Muscle layer of duodenum (tissue), 2 donors: ENCODE data around the gene SART3.
"Not testable (repeated sequence)": the region's sequence is repeated elsewhere in the genome, so short reads cannot be mapped to it uniquely, and the experiment has no call there.

Source experiments
- H3K27ac ChIP-seq: one replicate; pipeline ENCODE4 v1.7.0; 2013; ENCODE audit warnings: mild to moderate bottlenecking, low read length
- H3K27me3 ChIP-seq: one replicate; pipeline ENCODE4 v1.7.0; 2013; ENCODE audit warnings: low read depth, mild to moderate bottlenecking, control low read depth, low read length
- H3K36me3 ChIP-seq, 2 donors: one replicate each; pipeline ENCODE4 v1.7.0; 2013; ENCODE audit warnings: low read length in 2 of 2, control low read depth in 1 of 2, mild to moderate bottlenecking in 1 of 2; ENCODE audit not compliant: insufficient read depth in 2 of 2, control insufficient read depth in 1 of 2
- H3K4me1 ChIP-seq, 2 donors: one replicate each; pipeline ENCODE4 v1.7.0; 2013; ENCODE audit warnings: low read length in 2 of 2, mild to moderate bottlenecking in 2 of 2, control low read depth in 1 of 2, moderate library complexity in 1 of 2; ENCODE audit not compliant: insufficient read depth in 2 of 2, control insufficient read depth in 1 of 2
- H3K4me3 ChIP-seq, 2 donors: one replicate each; pipeline ENCODE4 v1.7.0; 2013; ENCODE audit warnings: low read length in 2 of 2, low read depth in 1 of 2, mild to moderate bottlenecking in 1 of 2
- H3K9me3 ChIP-seq, 2 donors: one replicate each; pipeline ENCODE4 v1.7.0; 2013; ENCODE audit warnings: low read length in 2 of 2, control low read depth in 1 of 2, mild to moderate bottlenecking in 1 of 2; ENCODE audit not compliant: control insufficient read depth in 1 of 2
- donor health status: healthy.

SART3 gene

GRCh38 chr12:108565146-108565545 lies 4.2 kb upstream of the SART3 start:
- H3K36me3 ChIP-seq: peaks cover 52 to 55% of the 10 kb centered on the region in 2 donors
- H3K4me1 ChIP-seq: peaks cover 17 to 42% of the 10 kb centered on the region in 2 donors
- peak overlapping the region; percentile 17 for H3K27ac ChIP-seq
- no peak overlapping the region for H3K4me3 ChIP-seq
- no peaks in the 10 kb centered on the region for H3K27me3 ChIP-seq
- H3K9me3 ChIP-seq: no peaks in the 10 kb centered on the region

- Histone ChIP-seq H3K9me3 (no peaks in the 10 kb centered on the region), H3K4me1 (peaks cover 21 to 46% of the 10 kb centered on the region in 2 donors), H3K4me3 (no peak overlapping the region), H3K36me3 (peaks cover 52 to 53% of the 10 kb centered on the region in 2 donors), H3K27me3 (no peaks in the 10 kb centered on the region), H3K27ac (peak overlapping the region; percentile 17)
Observed at GRCh38 chr12:108564724-108565123, 3.8 kb upstream of the SART3 start.

- peaks cover 23 to 56% of the 10 kb centered on the region in 2 donors for H3K4me1 ChIP-seq
- H3K9me3 ChIP-seq: no peaks in the 10 kb centered on the region
- peak overlapping the region; percentile 25 for H3K27ac ChIP-seq
- H3K27me3 ChIP-seq: no peaks in the 10 kb centered on the region
- peaks cover 45% of the 10 kb centered on the region in 2 donors for H3K36me3 ChIP-seq
- peak overlapping the region; percentile 90 to 96 for H3K4me3 ChIP-seq
Observed at GRCh38 chr12:108563804-108564151, 2.8 kb upstream of the SART3 start.

GRCh38 chr12:108563136-108563803 lies 2.3 kb upstream of the SART3 start:
- Histone ChIP-seq H3K4me3 (peak overlapping the region; percentile 90 to 96), H3K4me1 (peaks cover 23 to 61% of the 10 kb centered on the region in 2 donors), H3K27me3 (no peaks in the 10 kb centered on the region), H3K27ac (peak overlapping the region; percentile 89), H3K36me3 (peaks cover 40% of the 10 kb centered on the region in 2 donors), H3K9me3 (no peaks in the 10 kb centered on the region)

DNA sequence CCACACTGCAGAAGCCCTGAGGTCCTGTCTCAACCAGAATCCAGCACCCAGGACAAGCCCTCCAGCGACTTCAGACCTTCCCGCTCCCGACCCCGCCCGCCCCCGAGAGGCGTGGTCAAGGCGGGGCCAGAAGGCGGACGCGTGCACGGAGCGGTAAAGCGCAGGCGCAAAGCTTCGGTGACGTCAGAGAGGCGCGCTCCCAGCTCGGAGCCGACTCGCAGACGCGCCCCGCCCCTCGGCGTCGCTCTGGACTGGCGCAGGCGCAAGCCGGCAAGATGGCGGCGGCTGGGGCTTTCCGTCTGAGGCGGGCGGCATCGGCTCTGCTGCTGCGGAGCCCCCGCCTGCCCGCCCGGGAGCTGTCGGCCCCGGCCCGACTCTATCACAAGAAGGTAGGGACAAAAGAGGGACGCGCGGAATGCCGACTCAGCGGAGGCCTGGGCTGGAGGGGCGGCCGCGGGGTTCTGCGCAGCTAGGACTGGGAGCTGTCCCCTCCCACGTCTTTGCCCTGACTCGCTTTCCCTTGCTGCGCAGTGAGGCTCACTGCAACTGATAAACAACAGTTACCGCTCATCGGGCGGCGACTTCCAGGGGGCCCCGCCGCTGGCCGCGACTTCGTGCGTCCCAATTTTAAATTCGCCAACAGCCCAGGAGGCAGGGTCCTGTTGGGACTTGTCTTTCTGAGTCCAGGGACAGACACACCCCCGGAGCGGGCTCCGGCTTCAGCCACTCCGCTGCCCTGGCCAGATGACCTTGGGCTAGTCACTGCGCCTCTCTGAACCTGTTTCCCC lies 1.6 kb upstream of the SART3 start, which contains the start of gene ISCU:
Gene ISCU (plus strand): TSS at position 249 of the 788 bp plus-strand sequence. CDS start 27 bp downstream, at position 276.
- Histone ChIP-seq H3K27ac (peak within 1 kb of the TSS; percentile 94), H3K4me1 (peaks cover 21 to 67% of the 10 kb centered on the region in 2 donors), H3K4me3 (peak within 1 kb of the TSS; percentile 90 to 96), H3K36me3 (peaks cover 33 to 35% of the 10 kb centered on the region in 2 donors), H3K9me3 (no peaks in the 10 kb centered on the region), H3K27me3 (no peaks in the 10 kb centered on the region)

DNA sequence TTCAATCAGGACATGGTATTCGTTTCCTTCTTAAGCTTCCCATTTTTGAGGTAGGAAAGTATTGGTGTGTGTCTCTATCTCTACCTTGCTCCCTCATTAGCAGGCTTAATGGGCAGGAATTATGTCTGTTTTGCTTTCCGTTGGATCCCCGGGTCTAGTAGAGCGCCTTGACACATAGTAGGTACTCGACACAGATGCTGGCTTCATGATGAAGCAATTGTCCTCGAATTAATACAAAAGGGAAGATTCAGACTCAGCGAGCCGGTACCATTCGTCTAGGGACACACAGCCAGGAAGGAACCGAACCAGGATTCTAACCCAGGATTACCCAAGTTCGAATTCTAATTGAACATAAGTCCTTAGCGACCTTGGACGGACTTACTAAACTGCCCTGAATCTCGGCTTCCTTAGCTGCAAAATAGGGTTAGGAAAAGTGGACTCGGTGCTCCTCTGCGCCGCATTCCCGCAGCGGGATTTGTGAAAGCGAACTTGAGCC lies 927 bp upstream of the SART3 start:
- Histone ChIP-seq H3K36me3 (peaks cover 26 to 31% of the 10 kb centered on the region in 2 donors), H3K4me3 (peak overlapping the region; percentile 88 to 96), H3K4me1 (peaks cover 18 to 67% of the 10 kb centered on the region in 2 donors), H3K27me3 (no peaks in the 10 kb centered on the region), H3K9me3 (no peaks in the 10 kb centered on the region), H3K27ac (peak overlapping the region; percentile 94)

DNA sequence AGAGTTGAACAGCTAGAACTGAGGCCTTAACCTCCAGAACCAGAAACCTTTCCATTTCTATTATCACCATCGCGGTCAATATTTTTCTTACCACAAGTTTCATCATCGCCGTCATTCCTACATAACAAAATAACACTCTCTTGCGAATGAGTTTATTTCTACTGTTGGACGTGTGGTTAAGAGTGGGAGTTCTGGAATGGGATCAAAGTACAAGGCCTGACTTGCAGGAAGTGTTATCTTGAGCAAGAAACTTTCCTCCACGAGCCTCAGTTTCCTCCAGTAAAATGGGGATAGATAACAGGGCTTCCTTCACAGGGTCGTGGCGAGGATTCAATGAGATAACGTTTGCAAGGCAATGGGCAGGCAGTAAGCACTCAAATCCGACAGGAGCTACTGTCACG lies 652 bp downstream of the SART3 start:
- Histone ChIP-seq H3K27ac (peak overlapping the region; percentile 94), H3K36me3 (peaks cover 13 to 16% of the 10 kb centered on the region in 2 donors), H3K27me3 (no peaks in the 10 kb centered on the region), H3K9me3 (no peaks in the 10 kb centered on the region), H3K4me1 (peaks cover 6 to 65% of the 10 kb centered on the region in 2 donors), H3K4me3 (peak overlapping the region; percentile 88 to 96)

DNA sequence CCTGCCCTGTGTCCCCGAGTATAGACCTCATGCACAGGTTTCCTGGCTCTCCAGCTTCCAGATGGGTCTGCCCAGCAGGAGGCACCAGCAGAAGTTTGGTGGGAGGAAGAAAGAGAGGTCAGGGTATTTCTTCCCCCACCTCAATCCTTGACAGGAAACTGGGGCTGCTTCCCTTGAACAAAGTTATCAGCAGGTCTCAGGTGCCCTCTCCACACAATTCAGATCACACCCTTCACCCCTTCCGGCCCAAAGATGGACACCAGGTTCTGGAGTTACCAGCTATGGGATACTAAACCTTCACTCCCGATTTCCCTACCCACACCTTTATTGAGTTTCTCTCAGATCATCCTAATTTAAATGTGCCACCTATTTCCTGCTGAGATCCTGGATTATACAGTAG lies 1.2 kb downstream of the SART3 start:
- no peaks in the 10 kb centered on the region for H3K27me3 ChIP-seq
- H3K4me3 ChIP-seq: peak overlapping the region; percentile 88 to 96
- no peaks in the 10 kb centered on the region for H3K9me3 ChIP-seq
- peaks cover 8 to 11% of the 10 kb centered on the region in 2 donors for H3K36me3 ChIP-seq
- no peak overlapping the region for H3K27ac ChIP-seq
- peaks cover 6 to 63% of the 10 kb centered on the region in 2 donors for H3K4me1 ChIP-seq

DNA sequence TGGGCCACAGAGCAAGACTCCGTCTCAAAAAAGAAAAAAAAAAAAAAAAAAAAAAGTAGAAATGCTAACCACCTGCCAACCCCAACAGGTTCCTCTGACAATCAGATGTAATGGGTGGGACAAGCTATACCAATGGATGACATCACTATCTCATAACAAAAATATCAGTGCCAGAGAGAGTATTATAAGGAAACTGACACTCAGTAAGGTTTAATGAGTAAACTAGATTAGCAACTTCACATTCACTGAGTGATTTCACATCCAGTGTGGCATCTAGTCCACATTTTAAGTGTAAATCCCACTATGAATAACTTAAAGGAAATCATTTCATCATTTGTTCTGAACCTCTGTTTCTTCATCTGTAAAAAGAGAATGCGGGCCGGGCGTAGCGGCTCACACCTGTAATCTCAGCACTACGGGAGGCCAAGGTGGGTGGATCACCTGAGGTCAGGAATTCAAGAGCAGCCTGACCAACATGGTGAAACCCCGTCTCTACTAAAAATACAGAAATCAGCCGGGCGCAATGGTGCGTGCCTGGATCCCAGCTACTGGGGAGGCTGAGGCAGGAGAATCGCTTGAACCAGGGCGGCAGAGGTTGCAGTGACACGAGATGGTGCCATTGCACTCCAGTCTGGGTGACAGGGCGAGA lies 1.8 kb downstream of the SART3 start:
- Histone ChIP-seq H3K36me3 (peaks cover 2 to 5% of the 10 kb centered on the region in 2 donors), H3K4me1 (peaks cover 6 to 57% of the 10 kb centered on the region in 2 donors), H3K9me3 (no peaks in the 10 kb centered on the region), H3K27ac (no peak overlapping the region), H3K27me3 (no peaks in the 10 kb centered on the region), H3K4me3 (peak overlapping the region in 1 of 2 donors; percentile 96)

- H3K4me3 ChIP-seq, H3K27ac ChIP-seq, H3K9me3 ChIP-seq, H3K27me3 ChIP-seq, H3K36me3 ChIP-seq: not testable (repeated sequence)
- H3K4me1 ChIP-seq: peaks cover 6 to 54% of the 10 kb centered on the region in 2 donors
Observed at GRCh38 chr12:108555383-108555782, 5.6 kb downstream of the SART3 start.

DNA sequence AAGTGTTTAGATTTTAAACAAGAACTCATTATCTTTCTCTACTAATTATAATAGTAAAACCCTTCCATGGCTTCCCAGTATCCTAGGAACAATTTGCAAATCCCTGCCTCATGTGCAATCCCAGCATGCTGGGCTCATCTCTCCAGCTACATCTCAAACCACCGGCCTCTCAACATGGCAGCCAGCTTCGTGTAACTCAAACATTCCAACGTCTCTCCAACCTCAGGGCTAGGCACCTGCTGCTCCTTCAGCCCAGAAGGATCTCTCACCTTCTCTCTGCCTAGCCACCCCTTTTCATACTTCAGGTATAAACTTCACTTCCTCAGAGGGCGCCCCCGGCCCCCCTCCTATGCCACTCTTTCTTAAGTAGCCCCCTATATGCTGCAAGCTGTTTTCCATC lies 7.2 kb downstream of the SART3 start:
- peaks cover 2 to 4% of the 10 kb centered on the region in 2 donors for H3K36me3 ChIP-seq
- peaks cover 0 to 38% of the 10 kb centered on the region in 2 donors for H3K4me1 ChIP-seq
- H3K4me3 ChIP-seq: no peak overlapping the region
- no peaks in the 10 kb centered on the region for H3K27me3 ChIP-seq
- H3K27ac ChIP-seq: no peak overlapping the region
- H3K9me3 ChIP-seq: no peaks in the 10 kb centered on the region
